HG03025 (cell line): ENCODE data around the gene FAM227B.
"Not testable (repeated sequence)": the region's sequence is repeated elsewhere in the genome, so short reads cannot be mapped to it uniquely, and the experiment has no call there.

Experiments
- ATAC-seq: cut with Tn5 transposase; IDR thresholded peaks from one replicate; pipeline ENCODE4 v1.9.1; 2021; ENCODE audit warnings: mild to moderate bottlenecking, moderate library complexity; ENCODE audit not compliant: unreplicated experiment, low FRiP score

The FAM227B gene

GRCh38 chr15:49501586-49501985 is 119.0 kb downstream of the FAM227B start:
- ATAC-seq = no peak

DNA sequence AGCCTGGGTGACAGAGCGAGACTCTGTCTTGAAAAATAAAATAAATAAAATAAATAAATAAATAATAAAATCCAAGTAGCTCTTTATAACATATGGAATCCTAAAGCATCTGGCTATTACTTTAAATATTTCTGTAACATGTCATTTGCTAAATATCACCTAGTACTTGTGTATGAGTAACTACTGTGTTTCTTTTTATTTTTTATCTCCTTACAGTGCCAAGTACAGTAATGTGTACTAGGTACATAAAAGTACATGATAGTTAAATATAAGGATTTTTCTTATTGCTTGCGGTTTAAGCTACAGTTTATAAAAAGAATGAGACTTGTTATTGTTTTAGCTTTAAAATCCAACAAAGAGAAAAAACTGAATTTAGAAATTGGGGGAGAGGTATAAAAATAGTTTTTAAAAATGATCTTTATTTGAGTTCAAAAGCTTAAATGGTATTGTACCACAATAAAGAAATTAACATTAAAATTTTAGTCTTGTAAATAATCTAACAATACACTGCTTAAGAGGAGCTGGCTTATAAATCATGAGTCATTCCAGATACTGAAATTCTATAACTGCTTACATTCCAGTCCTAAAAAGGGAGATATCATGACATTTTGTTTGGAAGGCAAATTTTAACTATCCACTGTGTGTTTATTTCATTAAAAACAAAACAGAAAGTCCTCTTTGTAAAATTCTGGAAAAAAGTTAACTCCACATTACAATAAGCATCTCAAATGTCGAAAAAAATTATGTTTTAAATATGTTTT is 124.4 kb downstream of the FAM227B start:
- no peak for ATAC-seq

GRCh38 chr15:49494842-49495241 is 125.8 kb downstream of the FAM227B start:
- ATAC-seq = no peak

DNA sequence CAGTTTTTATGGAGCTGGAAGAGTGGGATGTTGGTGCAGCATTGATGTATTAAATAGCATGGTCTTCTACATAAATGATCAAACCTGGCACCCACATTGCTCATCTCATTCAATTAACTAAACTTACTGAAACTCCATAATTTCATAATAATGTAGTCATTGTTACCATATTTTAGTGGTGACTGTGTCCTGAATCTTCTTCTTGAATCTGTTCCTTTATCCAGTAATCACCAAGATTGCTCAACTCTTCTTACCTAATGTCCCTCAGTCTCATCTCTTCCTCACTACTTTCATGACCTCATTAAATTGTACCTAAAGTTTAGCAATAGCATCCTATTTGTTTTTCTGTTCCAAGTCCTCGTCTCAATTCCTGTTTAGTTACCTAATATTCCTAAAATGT is 127.8 kb downstream of the FAM227B start:
- ATAC-seq = no peak

DNA sequence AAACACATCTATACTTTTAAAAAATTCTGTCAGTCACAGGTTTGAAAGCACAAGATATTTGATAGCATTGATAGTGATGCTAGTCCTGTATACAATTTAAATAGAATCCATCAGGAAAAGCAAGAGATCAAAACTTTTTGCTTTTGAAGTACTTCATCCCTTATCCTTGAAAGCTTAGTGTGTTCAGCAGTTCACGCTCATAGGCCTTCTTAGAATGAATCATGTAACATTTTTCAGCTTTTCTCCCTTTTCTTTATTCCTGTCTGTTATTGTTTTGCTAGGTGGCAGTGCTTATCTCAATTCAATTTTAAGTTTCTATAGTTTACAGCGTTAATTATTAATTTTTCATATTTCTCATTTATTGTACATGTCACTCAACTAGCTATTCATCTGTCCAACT is 128.5 kb downstream of the FAM227B start:
- no peak for ATAC-seq

GRCh38 chr15:49490966-49491365 is 129.7 kb downstream of the FAM227B start:
- no peak for ATAC-seq

DNA sequence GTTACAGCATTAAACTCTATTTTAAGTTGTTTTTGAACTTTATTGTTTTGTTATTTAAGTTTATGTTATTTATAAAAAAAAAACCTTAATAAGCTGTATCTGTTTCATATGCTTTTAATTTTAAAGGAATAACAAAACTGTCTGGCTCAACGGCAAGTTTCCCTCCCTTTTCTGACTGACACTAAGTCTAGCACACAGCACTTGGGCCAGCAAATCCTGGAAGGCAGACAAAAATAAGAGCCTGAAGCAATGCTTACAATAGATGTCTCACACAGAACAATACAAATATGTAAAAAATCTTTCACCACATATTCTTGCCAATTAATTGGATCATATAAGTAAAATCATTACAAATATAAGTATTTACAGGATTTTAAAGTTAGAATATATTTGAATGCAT is 135.2 kb downstream of the FAM227B start:
- ATAC-seq = not testable (repeated sequence)

- ATAC-seq = not testable (repeated sequence)
Measured at GRCh38 chr15:49478982-49479381, 141.6 kb downstream of the FAM227B start.

GRCh38 chr15:49478021-49478420 is 142.6 kb downstream of the FAM227B start:
- not testable (repeated sequence) for ATAC-seq

DNA sequence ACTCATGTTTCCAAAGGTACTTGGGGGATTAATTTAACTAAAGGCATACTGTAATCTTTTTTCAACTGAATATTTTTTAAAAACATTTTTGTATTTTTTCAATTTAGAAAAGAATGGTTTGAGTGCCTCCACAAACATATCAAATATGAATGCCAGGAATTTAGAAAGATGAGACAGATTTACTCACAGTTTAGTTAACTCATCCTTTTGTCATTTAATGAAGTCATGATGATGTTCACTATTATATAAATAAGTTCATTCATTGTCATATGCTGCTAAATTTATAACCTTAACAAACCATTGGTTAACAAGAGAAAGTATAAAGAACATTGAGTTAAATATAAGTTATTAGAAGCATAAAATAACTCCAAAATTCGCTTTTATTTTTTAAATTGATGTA is 147.6 kb downstream of the FAM227B start:
- ATAC-seq = no peak

- no peak for ATAC-seq
Measured at GRCh38 chr15:49472338-49472737, 148.3 kb downstream of the FAM227B start.

GRCh38 chr15:49471733-49472132 is 148.9 kb downstream of the FAM227B start:
- peak; percentile 75 for ATAC-seq

DNA sequence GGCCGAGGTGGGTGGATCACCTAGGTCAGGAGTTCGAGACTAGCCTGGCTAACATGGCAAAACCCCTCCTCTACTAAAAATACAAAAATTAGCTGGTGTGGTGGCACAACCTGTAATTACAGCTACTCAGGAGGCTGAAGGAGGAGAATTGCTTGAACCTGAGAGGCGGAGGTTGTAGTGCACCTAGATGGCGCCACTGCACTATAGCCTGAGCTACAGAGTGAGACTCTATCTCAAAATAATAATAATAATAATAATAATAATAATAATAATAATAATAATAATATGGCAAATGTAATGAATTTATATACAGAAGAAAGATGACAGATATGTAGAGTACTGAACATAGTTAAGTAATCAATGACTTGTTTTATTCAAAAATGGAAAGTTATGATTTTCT is 149.4 kb downstream of the FAM227B start:
- ATAC-seq = not testable (repeated sequence)

GRCh38 chr15:49468481-49468839 is 152.2 kb downstream of the FAM227B start:
- ATAC-seq = no peak

DNA sequence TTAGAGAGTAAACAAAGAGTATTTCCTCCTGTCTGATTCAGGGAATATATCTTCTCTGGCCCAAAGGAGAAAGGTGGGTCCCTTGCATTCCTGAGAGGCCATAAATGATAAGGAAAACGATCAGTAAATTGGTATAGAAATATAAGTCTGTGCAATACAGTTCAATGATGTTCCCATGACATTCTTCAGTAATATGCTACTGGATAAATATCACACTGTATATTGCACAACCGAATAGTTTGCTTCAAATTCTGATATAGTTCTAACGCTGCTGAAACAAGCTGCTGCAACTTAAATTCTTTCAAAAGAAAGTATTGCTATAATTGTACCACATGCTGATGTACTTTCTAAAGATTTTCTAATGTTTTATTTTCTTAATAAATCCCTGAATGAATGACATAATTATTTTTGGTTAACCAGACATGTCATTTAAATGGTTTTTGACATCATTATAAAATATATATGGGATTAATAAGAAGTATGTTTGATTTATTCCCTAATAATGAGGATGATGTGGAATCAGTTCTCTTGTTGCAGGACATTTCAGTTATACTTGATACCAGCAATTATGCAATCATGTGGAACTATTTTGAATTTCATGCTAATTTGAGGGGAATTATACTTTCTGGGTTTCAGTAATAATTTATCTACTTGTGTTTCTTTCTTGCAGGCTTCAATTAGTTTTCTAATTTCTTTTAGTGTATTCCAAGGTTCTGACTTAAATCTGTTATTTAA is 152.7 kb downstream of the FAM227B start:
- no peak for ATAC-seq

GRCh38 chr15:49466119-49466518 is 154.5 kb downstream of the FAM227B start:
- no peak for ATAC-seq

GRCh38 chr15:49464522-49464921 is 156.1 kb downstream of the FAM227B start:
- ATAC-seq = no peak

GRCh38 chr15:49462232-49462844 is 158.3 kb downstream of the FAM227B start:
- ATAC-seq = no peak

DNA sequence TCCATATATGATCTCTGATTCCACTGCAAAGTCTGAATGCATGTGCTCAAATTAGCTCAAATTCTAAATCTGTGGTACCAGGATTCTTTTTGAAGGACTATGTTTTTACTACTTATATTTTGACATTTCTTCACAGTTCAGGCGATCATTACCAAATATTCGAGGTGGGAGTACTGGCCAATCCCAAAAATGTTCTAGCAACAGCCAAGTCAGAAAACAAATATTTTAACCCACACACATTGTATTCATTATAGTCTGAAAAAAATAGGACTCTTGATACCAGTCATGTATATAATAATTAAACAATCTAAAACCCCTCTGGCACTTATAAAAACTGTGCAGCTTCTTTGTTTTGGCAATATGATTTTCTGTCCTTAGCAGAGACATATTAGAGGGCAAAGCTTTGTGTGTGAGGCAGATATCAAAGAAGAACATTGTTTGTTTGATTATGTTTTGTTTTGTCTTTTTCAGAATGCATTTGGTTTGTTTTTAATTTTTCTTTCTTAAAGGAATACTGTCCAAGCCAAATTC is 160.1 kb downstream of the FAM227B start:
- ATAC-seq = no peak

DNA sequence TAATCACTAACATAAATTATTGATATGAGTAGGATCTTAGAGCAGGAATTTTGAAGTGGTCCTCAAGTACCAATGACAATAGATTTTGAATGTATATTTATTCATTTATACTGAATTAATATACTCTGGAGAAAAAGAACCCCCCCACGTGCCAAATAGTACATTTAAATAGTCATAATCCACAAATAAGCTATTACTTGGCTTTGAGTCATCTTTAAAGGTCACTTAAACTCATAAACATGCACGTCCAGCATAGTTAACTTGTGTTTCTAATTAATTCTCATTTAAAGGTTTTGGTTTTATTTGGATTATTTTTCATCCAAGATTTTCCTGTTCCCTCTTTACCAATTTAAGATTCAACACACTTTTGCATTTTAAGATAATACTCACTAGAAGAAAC is 162.5 kb downstream of the FAM227B start:
- ATAC-seq = no peak

DNA sequence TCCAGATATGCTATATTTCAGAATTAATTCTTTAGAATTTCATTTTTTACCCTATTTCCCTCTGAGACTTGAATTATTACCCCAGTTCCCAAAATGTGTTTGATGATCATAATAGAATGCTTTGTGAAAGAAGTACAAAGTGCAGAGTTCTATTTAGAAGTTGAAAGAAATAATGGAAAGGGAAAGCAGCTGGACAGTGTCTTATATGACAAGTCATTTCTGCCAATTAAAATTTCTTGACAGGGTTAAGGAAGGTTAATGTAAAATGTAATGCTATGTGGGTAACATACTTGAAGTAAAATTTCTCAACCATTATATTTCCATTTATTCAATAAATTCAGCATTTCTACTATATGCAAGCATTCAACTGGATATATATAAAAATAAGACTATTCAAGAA is 164.5 kb downstream of the FAM227B start:
- ATAC-seq = no peak
